ENCODE measurements around the gene APOD.

APOD gene

GRCh38 chr3:195587406-195587805 lies 3.7 kb upstream of the APOD start:
- no peak for DNase-seq

- no peak for DNase-seq
Measured at GRCh38 chr3:195584543-195584870, 767 bp upstream of the APOD start.

- DNase-seq = no peak
Measured at GRCh38 chr3:195582947-195583346, 793 bp downstream of the APOD start.

GRCh38 chr3:195580744-195581443 lies 2.8 kb downstream of the APOD start:
- no peak for DNase-seq

GRCh38 chr3:195579281-195579680 lies 4.5 kb downstream of the APOD start:
- no peak for DNase-seq

GRCh38 chr3:195578565-195578964 lies 5.2 kb downstream of the APOD start:
- DNase-seq = no peak

GRCh38 chr3:195577645-195578177 lies 6.0 kb downstream of the APOD start:
- DNase-seq = no peak

- DNase-seq = no peak
Measured at GRCh38 chr3:195574497-195575304, 9.0 kb downstream of the APOD start.

- no peak for DNase-seq
Measured at GRCh38 chr3:195573611-195574496, 9.9 kb downstream of the APOD start.

- DNase-seq = no peak
Measured at GRCh38 chr3:195571361-195571760, 12.4 kb downstream of the APOD start.

GRCh38 chr3:195570912-195571311 lies 12.8 kb downstream of the APOD start:
- no peak for DNase-seq

GRCh38 chr3:195570344-195570743 lies 13.4 kb downstream of the APOD start:
- DNase-seq = no peak

- DNase-seq = no peak
Measured at GRCh38 chr3:195568630-195569029, 15.1 kb downstream of the APOD start.

GRCh38 chr3:195566797-195567196 lies 16.9 kb downstream of the APOD start:
- DNase-seq = no peak

- DNase-seq = no peak
Measured at GRCh38 chr3:195565716-195566115, 18.0 kb downstream of the APOD start.

GRCh38 chr3:195563317-195563716 lies 20.4 kb downstream of the APOD start:
- no peak for DNase-seq

- no peak for DNase-seq
Measured at GRCh38 chr3:195559723-195560409, 23.9 kb downstream of the APOD start.

- DNase-seq = peak in 1 of 2 experiments; percentile 10
Measured at GRCh38 chr3:195558602-195559001, 25.1 kb downstream of the APOD start.

GRCh38 chr3:195557322-195557721 lies 26.4 kb downstream of the APOD start:
- DNase-seq = no peak

GRCh38 chr3:195556390-195556789 lies 27.4 kb downstream of the APOD start:
- no peak for DNase-seq

GRCh38 chr3:195555110-195555509 lies 28.6 kb downstream of the APOD start:
- DNase-seq = no peak

GRCh38 chr3:195554458-195554857 lies 29.3 kb downstream of the APOD start:
- DNase-seq = no peak

GRCh38 chr3:195553268-195553667 lies 30.5 kb downstream of the APOD start:
- DNase-seq = no peak
